ENCODE results near the gene CRABP2. TPM values are rescaled to one million over a fixed set of nuclear protein-coding genes. Genes with fewer than 3 reads are reported as not detected.

CRABP2 gene
- total and polyA plus RNA-seq, 2 donors (not counting 1 experiment from before 2014, with no cell fraction given) = 0.89 to 1.2 TPM

DNA sequence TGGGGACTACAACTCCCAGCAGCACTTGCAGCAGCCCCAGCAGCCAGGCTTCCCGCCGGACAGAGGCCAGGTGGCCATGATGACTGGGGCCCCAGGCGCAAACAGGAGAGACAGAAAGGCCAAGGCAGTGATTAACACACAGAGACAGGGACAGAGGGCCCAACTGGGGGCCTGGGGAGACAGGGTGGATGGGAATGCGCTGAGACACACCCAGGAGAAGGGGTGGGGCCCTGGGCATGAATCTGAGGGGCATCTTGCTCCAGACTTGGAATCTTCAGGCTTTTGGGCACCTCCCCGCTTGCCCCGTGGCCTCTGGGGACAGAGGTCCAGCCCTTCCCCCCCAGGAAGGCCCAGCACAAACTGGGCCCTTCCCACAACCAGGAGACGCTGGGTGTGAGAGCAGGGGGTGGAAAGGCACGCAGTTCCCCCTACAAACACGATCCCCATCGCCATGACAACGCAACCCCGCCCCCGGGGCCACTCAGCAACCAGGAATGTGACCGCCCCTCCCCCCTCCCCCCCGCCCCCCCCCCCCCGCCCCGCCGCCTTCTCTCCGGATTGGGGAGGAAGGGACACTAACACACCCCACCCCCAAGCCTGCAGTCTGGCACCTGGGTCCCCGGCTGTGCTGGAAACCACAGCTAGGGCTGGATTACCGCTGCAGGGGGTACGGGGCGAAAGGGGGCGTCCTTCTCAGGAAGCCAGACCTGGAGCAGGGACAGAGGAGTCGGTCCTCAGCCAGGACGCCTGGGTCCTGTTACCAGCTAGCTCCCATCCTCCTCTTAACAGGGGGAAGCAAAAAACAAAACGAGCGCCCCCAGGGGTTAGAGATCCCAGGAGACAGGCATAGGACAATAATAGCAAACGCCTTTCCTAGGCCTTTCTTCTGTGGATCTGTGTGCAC, 41.6 kb upstream of the CRABP2 start:
- H4K20me1 ChIP-seq (ENCODE audit: control insufficient read depth, insufficient read depth, low read length, poor library complexity, severe bottlenecking) = peaks cover 16% of the 10 kb centered on the region
- Mint-ChIP-seq H3K27ac (peak overlapping the region; percentile 97), H3K4me3 (peak overlapping the region; percentile 93), H3K4me1 (peaks cover 52% of the 10 kb centered on the region), H3K27me3 (no peaks in the 10 kb centered on the region), H3K9me3 (ENCODE audit: insufficient read depth) (no peaks in the 10 kb centered on the region)
- intact Hi-C loops (cut with micrococcal nuclease) = loop anchor here (2.0 kb wide), 1 partner anchor 246 kb away; the partner anchor contains the start of gene MEF2D
- TF ChIP-seq CTCF (IDR thresholded peaks at IDR 0.05) = no peak
- no peak for TF ChIP-seq EZH2 (IDR thresholded peaks at IDR 0.05; ENCODE audit: borderline replicate concordance, insufficient read depth, low read depth, low read length, poor library complexity, severe bottlenecking)
- H3K4me3 ChIP-seq (ENCODE audit: control extremely low read depth in 1 of 5, extremely low read depth in 1 of 5, insufficient read depth in 1 of 5, low read depth in 2 of 5, low read length in 4 of 5) = peak overlapping the region in 4 of 5 experiments; percentile 34 to 55 (median 38)
- peak overlapping the region; percentile 78 for H3K9ac ChIP-seq (ENCODE audit: low read length)
- H3K4me2 ChIP-seq (replicated peaks; ENCODE audit: low read depth, low read length, poor library complexity, severe bottlenecking) = peak overlapping the region; percentile 78
- ChIA-PET POLR2A (interaction anchor here (1.9 kb wide), 1 partner anchor 20 kb away, joined by 9 read pairs; the partner anchor contains the start of gene PRCC), CTCF (interaction anchor here (0.6 to 0.7 kb wide), 2 partner anchors 142 to 143 kb away, joined by 3 read pairs; no protein-coding TSS in a partner anchor)
- WGBS (ENCODE audit: insufficient coverage) = 13% methylated on average over 12 of the region's 29 CpGs
- no peaks in the 10 kb centered on the region for H3K27me3 ChIP-seq (replicated peaks in 1 of 4; ENCODE audit: control extremely low read depth in 1 of 4, control insufficient read depth in 3 of 4, insufficient read depth in 4 of 4, low read length in 3 of 4)
- ATAC-seq (ENCODE audit: low read depth) (peak; percentile 3), DNase-seq (peak; percentile 78)
- peak overlapping the region; percentile 43 for H2AFZ ChIP-seq (ENCODE audit: insufficient read depth, low read depth, low read length, poor library complexity, severe bottlenecking)
- peak overlapping the region; percentile 80 to 88 for H3K27ac ChIP-seq (ENCODE audit: low read length in 2 of 2)
- H3K36me3 ChIP-seq (replicated peaks in 1 of 2; ENCODE audit: control extremely low read depth in 1 of 2, control insufficient read depth in 1 of 2, extremely low read depth in 1 of 2, insufficient read depth in 2 of 2, low read length in 1 of 2) = peaks cover 0 to 24% of the 10 kb centered on the region in 2 experiments
- no peaks in the 10 kb centered on the region for H3K9me3 ChIP-seq (ENCODE audit: control extremely low read depth in 1 of 3, control insufficient read depth in 2 of 3, insufficient read depth in 1 of 3, low read length in 2 of 3)
- peaks cover 57% of the 10 kb centered on the region for H3K79me2 ChIP-seq (ENCODE audit: control insufficient read depth, insufficient read depth, low read length)
- peaks cover 42 to 49% of the 10 kb centered on the region in 2 donors for H3K4me1 ChIP-seq (ENCODE audit: control insufficient read depth in 2 of 2, insufficient read depth in 2 of 2, low read length in 2 of 2)
